K562 (cell line): Measurements from ENCODE around the gene LRRC15. TPM values are rescaled to one million over a fixed set of nuclear protein-coding genes. Genes with fewer than 3 reads are reported as not detected.

Source experiments
- CBX8 ChIP-seq: fragments of 200-600 bp; sonication (generic); IDR thresholded peaks from 2 replicates; pipeline ENCODE4 v1.6.1; 2012; ENCODE audit warnings: borderline replicate concordance, mixed run types, low read depth, mild to moderate bottlenecking, moderate library complexity, mixed read lengths, low read length, control low read depth, inconsistent platforms; ENCODE audit not compliant: poor library complexity, severe bottlenecking; ENCODE audit errors: extremely low read depth
- CREB3L1 ChIP-seq: fragments of 450-650 bp; IDR thresholded peaks from 2 replicates; pipeline ENCODE4 v1.6.1; 2014; ENCODE audit warnings: low read depth, mild to moderate bottlenecking, moderate library complexity, borderline replicate concordance
- ESRRA ChIP-seq: fragments of 450-650 bp; IDR thresholded peaks from 2 replicates; pipeline ENCODE4 v1.6.1; 2014; ENCODE audit warnings: low read depth, mild to moderate bottlenecking, moderate library complexity, borderline replicate concordance
- HDGF ChIP-seq: fragments of 450-650 bp; IDR thresholded peaks from 2 replicates; pipeline ENCODE4 v1.6.1; 2016
- LEF1 ChIP-seq: fragments of 450-650 bp; IDR thresholded peaks from 2 replicates; pipeline ENCODE4 v1.6.1; 2016; ENCODE audit warnings: mild to moderate bottlenecking
- MAFF ChIP-seq: IDR thresholded peaks from 2 replicates; pipeline ENCODE4 v1.6.1; 2012; ENCODE audit warnings: low read length, improper control_type of control experiment
- MBD1 ChIP-seq: fragments of 250-450 bp; sonication (Bioruptor Pico); IDR thresholded peaks from 2 replicates; pipeline ENCODE4 v1.8.0; 2022; ENCODE audit warnings: inconsistent platforms
- NELFE ChIP-seq: IDR thresholded peaks from 2 replicates; pipeline ENCODE4 v1.6.1; 2011; ENCODE audit warnings: mild to moderate bottlenecking; ENCODE audit not compliant: insufficient read depth, insufficient read length
- NFIC ChIP-seq: fragments of 450-650 bp; IDR thresholded peaks from 2 replicates; pipeline ENCODE4 v1.6.1; 2017; ENCODE audit warnings: mild to moderate bottlenecking, inconsistent platforms
- OTX1 ChIP-seq: fragments of 450-650 bp; formaldehyde crosslinking; IDR thresholded peaks from 2 replicates; pipeline ENCODE4 v1.4.0; 2022; ENCODE audit warnings: mild to moderate bottlenecking
- POU5F1 ChIP-seq: fragments of 150-350 bp; IDR thresholded peaks from 2 replicates; pipeline ENCODE4 v1.6.1; 2014; ENCODE audit warnings: borderline replicate concordance, low read length, low read depth, mild to moderate bottlenecking; ENCODE audit not compliant: partially characterized antibody
- SIRT6 ChIP-seq: IDR thresholded peaks from one replicate; pipeline ENCODE4 v1.6.1; 2012; ENCODE audit warnings: low read depth, mild to moderate bottlenecking, control low read depth, inconsistent platforms, low read length, moderate library complexity
- SIX5 ChIP-seq, 2 experiments: IDR thresholded peaks; 2 replicates each; pipeline ENCODE4 v1.6.1; 2011; ENCODE audit warnings: low read length in 2 of 2, borderline replicate concordance in 1 of 2, low read depth in 1 of 2, mild to moderate bottlenecking in 1 of 2, moderate library complexity in 1 of 2; ENCODE audit not compliant: insufficient read depth in 1 of 2
- SREBF2 ChIP-seq: sonication (generic); formaldehyde crosslinking; IDR thresholded peaks from 2 replicates; pipeline ENCODE4 v1.4.0; 2020; ENCODE audit warnings: mild to moderate bottlenecking, missing genetic modification reagents
- TGIF2 ChIP-seq: sonication (generic); formaldehyde crosslinking; IDR thresholded peaks from 2 replicates; pipeline ENCODE4 v1.8.1; 2022; ENCODE audit warnings: mild to moderate bottlenecking, missing genetic modification reagents, moderate library complexity
- USF2 ChIP-seq: sonication (generic); formaldehyde crosslinking; IDR thresholded peaks from 2 replicates; pipeline ENCODE4 v1.5.0; 2020; ENCODE audit warnings: missing genetic modification reagents
- VEZF1 ChIP-seq: fragments of 200-800 bp; sonication (Bioruptor generic); IDR thresholded peaks from 2 replicates; pipeline ENCODE4 v1.6.1; 2017; ENCODE audit warnings: missing genetic modification characterization, missing compliant biosample characterization
- ZNF217 ChIP-seq: sonication (generic); formaldehyde crosslinking; IDR thresholded peaks from 2 replicates; pipeline ENCODE4 v1.8.0; 2022; ENCODE audit warnings: mild to moderate bottlenecking, missing genetic modification reagents
- ZNF3 ChIP-seq: fragments of 250-450 bp; sonication (Bioruptor Pico); IDR thresholded peaks from 2 replicates; pipeline ENCODE4 v1.5.0; 2021; ENCODE audit warnings: mild to moderate bottlenecking, moderate library complexity
- ZNF395 ChIP-seq: fragments of 200-800 bp; sonication (Bioruptor generic); IDR thresholded peaks from 2 replicates; pipeline ENCODE4 v1.6.1; 2017; ENCODE audit warnings: missing genetic modification characterization, missing compliant biosample characterization
- polyA plus RNA-seq, 8 experiments: library from polyadenylated mRNA; depleted of rRNA in 4 of 8; stranded (reverse) in 5 of 8; unstranded in 3 of 8; fragments of >200 nt; fragmentation: Nextera tagmentation in 2 of 8; fragmentation: Illumina TruSeq in 1 of 8; extraction: Ambion mirVana in 2 of 8; extraction: Trizol in 1 of 8; gene quantifications; 2 replicates each; pipeline versions ENCODE4 v1.2.1 to v1.2.3, GENCODE V29; 2011 to 2014; ENCODE audit warnings: inconsistent platforms in 1 of 8, missing spikeins in 1 of 8
- total RNA-seq, 7 experiments: library from RNA; depleted of rRNA in 6 of 7; stranded (reverse); fragments of >200 nt in 6 of 7; fragmentation: Illumina TruSeq in 2 of 7; extraction: Trizol in 2 of 7; gene quantifications; 2 replicates each; pipeline versions ENCODE4 v1.2.1 to v1.2.3, GENCODE V29; 2011 to 2021; ENCODE audit warnings: low replicate concordance in 1 of 7

The LRRC15 gene
- total and polyA plus RNA-seq, 9 of the 15 experiments (the other 6 are each of a cell fraction or from before 2014, with no cell fraction given): not detected

GRCh38 chr3:194315088-194315964, 54.2 kb downstream of the LRRC15 start (continued):
- TF ChIP-seq MAFF (no peak), HDGF (no peak), ESRRA (peak; percentile 80), LEF1 (no peak), CREB3L1 (0 out of 2 replicates have a peak, but pooled peaks have one; percentile 52), SIX5 (IDR thresholded peaks at IDR 0.05; ENCODE audit: borderline replicate concordance in 1 of 2, insufficient read depth in 1 of 2, low read depth in 1 of 2, low read length in 2 of 2) (no peak), NFIC (peak; percentile 48), POU5F1 (no peak), NELFE (no peak), CBX8 (no peak), ZNF395 (CRISPR knock-in tag) (no peak), MBD1 (no peak), ZNF3 (CRISPR knock-in tag) (no peak), SREBF2 (CRISPR knock-in tag) (no peak), VEZF1 (CRISPR knock-in tag) (peak; percentile 59), OTX1 (no peak), TGIF2 (no peak), SIRT6 (no peak), ZNF217 (CRISPR knock-in tag) (no peak), USF2 (CRISPR knock-in tag) (no peak)
